Epithelial cell of esophagus (primary cell): ENCODE results near the gene SPATA31C1.
A peak's percentile ranks its signal among the peaks of the same experiment; 100 is the strongest.

Experiments
- DNase-seq: peaks from one replicate; pipeline ENCODE4 v3.0.0; 2010; ENCODE audit warnings: low read depth
- H3K4me3 ChIP-seq: 2 replicates; pipeline ENCODE4 v1.5.1; 2011; ENCODE audit warnings: mild to moderate bottlenecking, low read length, control low read depth
- CTCF ChIP-seq: IDR thresholded peaks from 2 replicates; pipeline ENCODE4 v1.5.1; 2011; ENCODE audit warnings: low read depth, mild to moderate bottlenecking, low read length, control low read depth, inconsistent platforms; ENCODE audit not compliant: insufficient read depth; ENCODE audit errors: missing control alignments

SPATA31C1 gene

GRCh38 chr9:87874304-87874623 lies 43.5 kb upstream of the SPATA31C1 start:
- H3K4me3 ChIP-seq = no peak overlapping the region
- DNase-seq = no peak
- no peak for TF ChIP-seq CTCF

- no peak for DNase-seq
- no peak overlapping the region for H3K4me3 ChIP-seq
- no peak for TF ChIP-seq CTCF
These were observed 42.7 kb upstream of the SPATA31C1 start for GRCh38 chr9:87875060-87875459.

GRCh38 chr9:87875831-87876545 lies 41.8 kb upstream of the SPATA31C1 start:
- DNase-seq = no peak
- TF ChIP-seq CTCF = no peak
- H3K4me3 ChIP-seq = no peak overlapping the region

- DNase-seq = no peak
- H3K4me3 ChIP-seq = no peak overlapping the region
- no peak for TF ChIP-seq CTCF
These were observed 41.1 kb upstream of the SPATA31C1 start for GRCh38 chr9:87876708-87877107.

- no peak for TF ChIP-seq CTCF
- H3K4me3 ChIP-seq = no peak overlapping the region
- peak; percentile 64 for DNase-seq
These were observed 38.7 kb upstream of the SPATA31C1 start for GRCh38 chr9:87878989-87879511.

- no peak for TF ChIP-seq CTCF
- no peak overlapping the region for H3K4me3 ChIP-seq
- DNase-seq = no peak
These were observed 37.6 kb upstream of the SPATA31C1 start for GRCh38 chr9:87880116-87880515.

GRCh38 chr9:87880683-87881082 lies 37.1 kb upstream of the SPATA31C1 start:
- DNase-seq = no peak
- H3K4me3 ChIP-seq = no peak overlapping the region
- TF ChIP-seq CTCF = no peak
